IPS-18c (cell line): ENCODE results near the gene LETM1.

Experiments
- H3K4me3 ChIP-seq: 2 replicates; pipeline ENCODE4 v1.7.0; 2013; ENCODE audit warnings: low read depth, mild to moderate bottlenecking, low read length, moderate library complexity; ENCODE audit not compliant: insufficient read depth
- H3K9me3 ChIP-seq: one replicate; pipeline ENCODE4 v1.6.1; 2013; ENCODE audit warnings: mild to moderate bottlenecking, low read length, moderate library complexity; ENCODE audit not compliant: control insufficient read depth, insufficient read depth

LETM1 gene

DNA sequence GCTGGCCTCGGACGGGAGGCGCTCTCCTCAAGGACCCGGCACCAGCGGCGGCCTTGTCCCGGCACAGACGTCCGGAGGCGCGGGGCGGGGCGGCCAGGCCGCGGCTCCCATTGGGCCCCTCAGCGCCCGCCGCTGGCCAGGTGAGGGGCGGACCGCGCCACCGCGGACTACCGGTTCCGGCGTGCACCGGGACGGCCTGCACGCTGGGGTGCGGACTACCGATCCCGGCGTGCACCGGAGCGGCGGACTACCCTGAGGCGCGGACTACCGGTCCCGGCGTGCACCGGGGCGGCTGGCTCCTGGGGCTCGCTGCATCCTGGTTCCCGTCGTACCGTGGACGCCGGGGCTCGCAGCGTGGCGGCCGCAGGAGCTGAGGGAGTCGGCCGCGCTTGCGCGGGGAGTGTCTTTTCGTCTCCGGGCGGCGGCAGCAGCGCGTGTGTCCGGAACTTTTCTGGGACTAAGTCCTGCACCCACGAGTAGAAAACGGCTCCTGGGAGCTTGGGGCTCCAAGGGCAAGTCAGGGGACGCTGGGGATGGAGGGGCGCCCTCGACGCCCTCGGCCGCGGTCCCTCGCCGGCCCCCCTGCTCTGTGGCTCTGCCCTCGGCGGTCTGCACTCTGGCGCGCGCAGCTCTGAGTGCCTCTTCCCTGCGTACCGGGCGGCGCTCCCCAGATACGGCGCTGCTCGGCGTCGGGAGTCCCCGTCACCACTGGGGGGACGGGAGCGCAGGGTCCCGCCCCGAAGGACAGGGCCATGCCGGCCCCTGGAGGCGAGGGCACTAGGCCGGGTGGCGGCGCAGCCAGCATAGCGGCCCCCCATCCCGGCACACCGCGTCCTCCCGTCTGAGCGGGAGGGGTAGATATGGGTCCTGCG lies at the start of gene LETM1:
TSS of gene LETM1 (minus strand) at position 86 of the 872 bp plus-strand sequence. CDS start 206 bp downstream, outside the sequence.
- Histone ChIP-seq H3K9me3 (peaks cover 2% of the 10 kb centered on the region), H3K4me3 (peak within 1 kb of the TSS; percentile 90)

DNA sequence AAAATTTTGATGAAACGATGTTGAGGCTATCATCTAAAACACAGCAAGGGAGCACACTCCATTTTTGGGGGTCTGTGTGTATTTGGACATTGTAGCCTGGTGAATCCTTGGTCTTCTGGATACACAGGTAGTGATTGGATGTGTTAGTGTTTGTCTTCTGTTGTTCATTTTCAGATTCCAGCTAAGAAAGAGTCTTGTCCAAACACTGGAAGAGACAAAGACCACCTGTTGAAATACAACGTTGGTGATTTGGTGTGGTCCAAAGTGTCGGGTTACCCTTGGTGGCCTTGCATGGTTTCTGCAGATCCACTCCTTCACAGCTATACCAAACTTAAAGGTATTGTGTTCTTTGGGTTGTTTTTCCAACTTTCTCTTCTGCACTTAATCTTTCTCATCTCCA lies 48.1 kb upstream of the LETM1 start:
- H3K4me3 ChIP-seq, result no peak overlapping the region
- no peaks in the 10 kb centered on the region for H3K9me3 ChIP-seq

DNA sequence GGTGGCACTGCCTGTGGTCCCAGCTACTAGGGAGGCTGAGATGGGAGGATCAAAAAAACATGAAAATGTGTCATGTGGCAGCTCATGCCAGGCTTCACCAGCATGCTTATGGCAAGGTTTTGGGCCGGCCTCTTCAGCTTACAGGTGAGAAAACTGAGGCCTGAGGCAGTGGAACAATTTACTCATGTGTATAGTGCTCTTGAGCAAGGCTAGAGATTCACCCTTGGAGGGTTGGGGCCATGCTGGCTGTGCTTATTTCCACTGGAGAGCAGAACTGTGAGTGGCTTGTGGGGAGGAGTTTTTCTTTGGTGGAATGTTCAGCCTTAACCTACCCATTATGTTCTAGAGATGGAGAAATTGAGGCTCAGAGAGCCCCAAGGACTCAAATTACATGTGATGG lies 47.1 kb upstream of the LETM1 start:
- Histone ChIP-seq H3K4me3 (no peak overlapping the region), H3K9me3 (no peaks in the 10 kb centered on the region)

DNA sequence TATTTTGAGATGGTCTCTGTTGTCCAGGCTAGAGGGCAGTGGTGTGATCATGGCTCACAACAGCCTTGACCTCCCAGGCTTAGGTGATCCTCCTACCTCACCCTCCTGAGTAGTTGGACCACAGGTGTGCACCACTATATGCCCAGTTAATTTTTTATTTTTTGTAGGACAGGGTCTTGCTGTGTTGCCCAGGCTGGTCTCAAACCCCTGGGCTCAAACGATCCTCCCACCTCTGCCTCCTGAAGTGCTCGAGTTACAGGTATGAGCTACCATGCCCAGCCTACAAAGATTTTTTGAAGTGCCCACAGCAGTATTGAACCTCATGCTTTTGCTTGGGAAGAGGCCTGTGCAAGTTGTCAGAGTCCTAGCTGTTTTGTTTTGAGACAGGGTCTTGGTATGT lies 46.3 kb upstream of the LETM1 start:
- Histone ChIP-seq H3K4me3 (no peak overlapping the region), H3K9me3 (no peaks in the 10 kb centered on the region)

DNA sequence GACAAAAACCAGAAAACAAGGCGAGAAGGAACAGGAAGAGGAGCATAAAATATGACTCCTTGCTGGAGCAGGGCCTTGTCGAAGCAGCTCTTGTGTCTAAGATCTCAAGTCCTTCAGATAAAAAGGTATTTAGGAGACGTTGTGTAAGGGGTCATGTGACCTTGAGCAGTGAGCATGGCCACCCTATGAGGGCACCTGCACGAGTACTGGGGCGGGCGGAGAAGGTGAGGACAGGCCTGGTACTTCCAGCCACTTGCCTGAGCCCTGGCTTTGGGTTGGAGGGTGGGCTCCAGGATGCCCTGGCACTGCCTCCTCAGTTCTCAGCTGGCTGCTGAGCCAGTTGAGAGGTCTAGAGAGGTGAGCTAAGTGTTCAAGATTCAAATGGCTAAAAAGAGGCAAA lies 45.2 kb upstream of the LETM1 start:
- Histone ChIP-seq H3K4me3 (no peak overlapping the region), H3K9me3 (no peaks in the 10 kb centered on the region)

DNA sequence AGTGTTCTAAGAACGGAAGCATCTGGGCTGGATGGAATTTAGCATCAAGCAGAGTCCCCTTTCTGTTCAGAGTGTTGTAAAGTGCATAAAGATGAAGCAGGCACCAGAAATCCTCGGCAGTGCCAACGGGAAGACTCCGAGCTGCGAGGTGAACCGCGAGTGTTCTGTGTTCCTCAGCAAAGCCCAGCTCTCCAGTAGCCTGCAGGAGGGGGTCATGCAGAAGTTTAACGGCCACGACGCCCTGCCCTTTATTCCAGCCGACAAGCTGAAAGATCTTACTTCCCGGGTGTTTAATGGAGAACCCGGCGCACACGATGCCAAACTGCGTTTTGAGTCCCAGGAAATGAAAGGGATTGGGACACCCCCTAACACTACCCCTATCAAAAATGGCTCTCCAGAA lies 44.7 kb upstream of the LETM1 start:
- no peaks in the 10 kb centered on the region for H3K9me3 ChIP-seq
- H3K4me3 ChIP-seq, result no peak overlapping the region

DNA sequence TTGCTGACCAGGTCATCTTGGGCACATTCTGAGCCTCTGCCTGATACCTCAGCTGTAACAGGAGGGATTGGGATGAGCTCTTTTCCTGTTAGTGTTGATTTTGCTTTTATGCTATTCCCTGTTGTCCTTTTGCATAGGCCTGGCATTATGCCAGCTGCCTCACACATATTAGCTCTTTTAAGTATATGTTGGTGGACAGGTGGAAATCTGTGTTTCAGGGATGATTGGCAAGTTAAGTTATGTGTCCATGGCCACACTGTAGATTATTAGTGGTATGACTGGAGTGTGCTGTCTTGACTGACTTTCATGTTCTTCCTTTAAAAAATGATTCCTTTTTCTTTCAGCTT lies 44.1 kb upstream of the LETM1 start:
- H3K4me3 ChIP-seq, result no peak overlapping the region

DNA sequence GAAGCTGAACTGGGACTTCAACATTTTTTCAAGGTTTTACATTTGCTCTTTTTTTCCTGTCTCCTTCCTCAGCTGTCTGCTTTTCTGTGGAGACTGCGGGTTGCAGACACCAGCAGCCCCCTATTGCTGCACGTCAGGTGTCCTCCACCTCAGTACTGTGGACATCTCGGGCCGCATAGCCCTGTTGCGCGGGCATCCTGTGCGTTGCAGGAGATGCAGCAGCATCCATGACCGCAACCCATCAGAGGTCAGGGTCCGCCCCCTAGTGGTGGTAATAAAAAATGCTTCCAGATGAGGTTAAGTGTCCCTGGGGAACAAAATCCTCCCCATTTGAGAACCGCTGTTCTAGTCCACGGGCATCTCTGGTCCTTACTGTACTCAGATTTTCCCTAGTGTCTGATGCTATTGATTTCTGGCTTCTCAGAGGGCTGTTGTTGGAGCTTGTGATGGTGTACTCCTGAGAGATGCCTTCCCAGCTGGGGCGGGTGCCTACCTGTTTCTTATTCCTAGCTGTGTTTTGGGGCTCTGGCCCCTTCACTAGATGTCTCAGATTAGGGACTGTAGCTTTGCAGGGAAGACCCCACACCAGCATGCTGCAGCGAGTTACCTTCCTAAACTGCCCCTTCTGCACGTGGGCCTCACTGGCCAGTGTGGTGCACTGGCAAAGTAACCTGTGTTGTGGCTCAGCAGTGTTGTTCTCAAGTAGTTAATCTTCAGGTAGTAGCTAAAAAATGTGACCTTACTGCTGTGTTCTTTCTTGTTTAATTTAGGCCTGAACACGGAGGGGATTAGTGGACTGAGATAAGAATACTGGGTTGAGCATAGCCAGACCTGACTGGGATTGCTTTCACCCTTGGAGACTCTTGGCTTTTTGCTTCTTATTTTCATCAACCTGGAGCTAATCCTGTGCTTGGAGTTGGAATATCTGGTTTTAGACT lies 43.5 kb upstream of the LETM1 start:
- H3K4me3 ChIP-seq, result no peak overlapping the region
- no peaks in the 10 kb centered on the region for H3K9me3 ChIP-seq

More for the DNA sequence above, 44.1 kb upstream of the LETM1 start:
- no peaks in the 10 kb centered on the region for H3K9me3 ChIP-seq

DNA sequence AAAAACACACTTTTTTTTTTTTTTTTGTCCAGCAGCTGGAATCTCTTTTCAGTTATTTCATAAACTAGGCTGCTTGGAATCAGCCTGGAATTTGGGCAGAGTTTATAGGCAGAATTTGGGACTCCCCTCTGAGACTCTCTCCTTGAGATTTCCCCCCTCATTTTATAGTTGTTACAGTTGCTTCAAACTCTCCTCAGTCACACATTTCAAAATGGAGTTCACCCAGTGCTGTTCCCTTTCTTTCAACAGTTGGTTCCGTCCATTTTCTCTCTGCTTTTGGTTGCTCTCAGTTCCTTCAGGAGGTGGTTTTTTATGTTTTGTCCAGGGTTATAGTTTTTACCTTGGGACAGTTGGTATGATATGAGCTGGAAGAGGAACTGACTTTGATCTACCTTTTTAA lies 42.7 kb upstream of the LETM1 start:
- Histone ChIP-seq H3K4me3 (no peak overlapping the region), H3K9me3 (no peaks in the 10 kb centered on the region)

DNA sequence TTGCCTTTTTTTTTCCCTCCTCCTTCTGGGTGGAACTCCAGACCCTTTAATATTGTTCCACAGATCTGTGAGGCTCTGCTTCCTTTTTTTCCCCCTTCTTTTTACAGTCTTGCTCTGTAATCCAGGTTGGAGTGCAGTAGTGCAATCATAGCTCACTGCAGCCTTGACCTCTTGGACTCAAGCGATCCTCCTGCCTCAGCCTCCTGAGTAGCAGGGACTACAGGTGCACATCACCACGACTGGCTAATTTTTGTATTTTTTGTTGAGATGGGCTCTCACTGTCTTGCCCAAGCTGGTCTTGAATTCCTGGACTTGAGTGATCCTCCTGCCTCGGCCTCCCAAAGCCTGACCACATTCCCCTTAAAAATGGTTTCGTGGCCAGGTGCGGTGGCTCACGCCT lies 42.1 kb upstream of the LETM1 start:
- no peak overlapping the region for H3K4me3 ChIP-seq
- H3K9me3 ChIP-seq, result no peaks in the 10 kb centered on the region

DNA sequence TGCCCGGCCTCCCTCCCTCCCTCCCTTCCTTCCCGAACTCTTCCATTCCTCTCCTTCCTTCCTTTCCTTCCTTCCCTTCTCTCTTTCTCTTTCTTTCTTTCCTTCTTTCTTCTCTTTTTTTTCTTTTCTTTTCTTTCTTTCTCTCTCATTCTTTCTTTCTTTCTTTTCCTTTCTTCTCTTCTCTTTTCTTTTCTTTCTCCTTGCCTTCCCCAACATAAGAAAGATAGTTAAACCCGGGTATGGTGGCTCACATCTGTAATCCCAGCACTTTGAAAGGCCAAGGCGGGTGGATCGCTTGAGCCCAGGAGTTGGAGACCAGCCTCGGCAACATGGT lies 40.7 kb upstream of the LETM1 start:
- H3K9me3 ChIP-seq, result no peaks in the 10 kb centered on the region

DNA sequence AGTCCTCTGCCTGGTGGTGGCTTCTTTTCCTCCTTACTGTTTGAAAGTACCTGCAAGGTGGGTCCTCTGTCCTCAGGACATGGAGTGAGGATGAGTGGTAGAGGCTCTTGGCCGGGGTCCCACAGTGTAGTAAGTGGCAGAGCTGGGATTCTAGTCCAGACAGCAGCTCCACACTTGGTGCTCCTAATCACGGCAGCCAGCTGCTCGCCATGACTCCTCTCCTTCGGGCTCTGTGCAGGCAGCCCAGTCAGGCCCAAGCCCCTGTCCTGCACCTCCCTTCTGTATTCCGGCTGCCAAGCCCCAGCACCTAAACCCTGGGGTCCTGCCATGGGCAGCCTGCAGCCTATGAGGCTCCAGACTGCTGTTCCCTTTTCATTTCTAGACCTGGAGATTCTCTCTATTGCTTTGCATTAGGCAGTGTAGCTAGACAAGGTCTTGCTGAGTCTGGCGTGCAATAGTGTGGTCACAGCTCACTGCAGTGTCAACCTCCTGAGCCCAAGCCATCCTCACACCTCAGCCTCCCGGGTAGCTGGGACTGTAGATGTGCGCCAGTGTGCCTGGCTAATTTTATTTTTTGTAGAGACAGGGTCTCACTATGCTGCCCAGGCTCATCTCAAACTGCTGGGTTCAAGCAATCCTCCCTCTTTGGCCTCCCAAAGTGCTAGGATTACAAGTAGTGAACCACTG lies 40.2 kb upstream of the LETM1 start:
- Histone ChIP-seq H3K9me3 (no peaks in the 10 kb centered on the region), H3K4me3 (no peak overlapping the region)

More for the DNA sequence above, 40.7 kb upstream of the LETM1 start:
- no peak overlapping the region for H3K4me3 ChIP-seq

DNA sequence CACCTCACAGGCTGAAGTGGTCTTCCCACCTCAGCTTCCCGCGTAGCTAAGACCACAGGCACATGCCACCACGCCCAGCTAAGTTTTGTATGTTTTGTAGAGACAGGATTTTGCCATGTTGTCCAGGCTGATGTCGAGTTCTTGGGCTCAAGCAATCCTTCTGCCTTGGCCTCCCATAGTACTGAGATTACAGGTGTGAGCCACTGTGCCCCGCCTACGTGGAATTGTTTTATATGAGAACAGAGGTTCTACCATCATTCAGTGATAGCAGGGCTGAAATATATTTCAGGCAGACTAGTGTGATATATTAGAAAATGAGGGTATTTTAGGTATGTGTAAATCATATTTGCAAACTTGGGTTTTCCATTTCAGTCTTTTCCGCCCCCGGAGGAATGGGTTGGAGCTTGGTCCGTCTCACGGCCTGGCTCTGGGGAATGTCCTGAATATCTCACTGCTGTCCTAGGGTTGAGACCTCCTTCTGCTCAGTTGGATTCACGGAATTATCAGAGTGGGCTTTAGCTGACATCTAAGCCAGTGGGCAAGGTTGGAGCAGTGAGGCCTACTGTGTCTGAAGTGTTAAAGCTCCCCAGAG lies 35.1 kb upstream of the LETM1 start:
- Histone ChIP-seq H3K4me3 (no peak overlapping the region), H3K9me3 (no peaks in the 10 kb centered on the region)

DNA sequence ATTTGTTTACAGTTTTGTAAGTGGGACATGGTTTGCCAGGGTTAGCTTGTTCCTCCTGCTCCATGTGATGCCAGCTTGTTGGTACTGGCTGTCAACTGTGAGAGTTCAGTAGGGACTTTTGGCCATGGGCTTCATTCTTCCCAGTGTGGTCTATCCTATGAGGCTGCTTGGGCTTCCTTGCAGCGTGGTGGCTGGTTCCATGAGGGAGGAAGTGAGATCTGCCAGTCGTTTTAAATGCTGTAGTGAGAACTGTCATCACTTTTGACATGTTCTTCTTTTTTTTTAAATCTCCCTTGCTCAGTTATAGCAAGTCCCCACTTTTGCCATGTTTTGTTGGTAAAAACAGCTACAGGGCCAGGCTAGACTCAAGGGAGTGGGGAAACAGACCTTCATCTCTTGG lies 31.1 kb upstream of the LETM1 start:
- Histone ChIP-seq H3K9me3 (no peaks in the 10 kb centered on the region), H3K4me3 (no peak overlapping the region)

DNA sequence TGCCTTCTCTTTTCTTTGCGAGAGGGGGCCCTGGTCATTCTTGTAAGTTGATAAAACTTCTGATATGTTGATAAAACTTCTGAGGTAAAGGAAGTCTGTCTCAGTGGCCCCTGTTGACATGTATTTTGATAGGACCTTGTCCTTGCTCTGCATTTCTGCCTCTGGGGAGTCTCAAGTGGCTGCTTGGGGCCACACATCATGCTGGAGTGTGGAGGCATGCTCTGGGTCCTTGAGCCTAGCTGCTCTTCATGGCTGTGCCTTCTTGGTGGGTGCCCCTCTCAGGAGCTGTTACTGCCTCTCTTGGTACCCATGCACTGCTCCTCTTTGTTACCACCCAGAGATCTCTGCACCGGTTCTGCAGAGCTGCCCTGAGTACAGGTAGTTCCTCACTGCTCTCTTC lies 29.5 kb upstream of the LETM1 start:
- no peak overlapping the region for H3K4me3 ChIP-seq
- no peaks in the 10 kb centered on the region for H3K9me3 ChIP-seq

DNA sequence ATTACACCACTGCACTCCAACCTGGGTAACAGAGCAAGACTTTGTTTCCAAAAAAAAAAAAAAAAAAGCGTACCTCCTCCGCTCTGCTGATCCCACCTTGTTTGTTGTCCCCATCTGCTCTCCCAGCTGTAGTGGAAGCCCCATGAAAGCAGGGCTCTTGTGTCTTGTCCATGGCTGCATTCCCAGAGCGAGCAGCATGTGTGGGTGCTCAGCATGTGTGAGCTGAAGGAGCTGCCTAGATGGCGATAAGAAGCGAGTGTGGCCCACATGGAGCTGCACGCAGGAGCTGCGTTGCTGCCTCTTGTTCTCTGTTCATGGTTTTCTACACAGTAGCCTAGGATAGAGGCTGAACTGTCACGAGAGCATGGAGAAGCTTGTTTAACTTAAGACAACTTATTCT lies 27.6 kb upstream of the LETM1 start:
- H3K9me3 ChIP-seq, result no peaks in the 10 kb centered on the region

DNA sequence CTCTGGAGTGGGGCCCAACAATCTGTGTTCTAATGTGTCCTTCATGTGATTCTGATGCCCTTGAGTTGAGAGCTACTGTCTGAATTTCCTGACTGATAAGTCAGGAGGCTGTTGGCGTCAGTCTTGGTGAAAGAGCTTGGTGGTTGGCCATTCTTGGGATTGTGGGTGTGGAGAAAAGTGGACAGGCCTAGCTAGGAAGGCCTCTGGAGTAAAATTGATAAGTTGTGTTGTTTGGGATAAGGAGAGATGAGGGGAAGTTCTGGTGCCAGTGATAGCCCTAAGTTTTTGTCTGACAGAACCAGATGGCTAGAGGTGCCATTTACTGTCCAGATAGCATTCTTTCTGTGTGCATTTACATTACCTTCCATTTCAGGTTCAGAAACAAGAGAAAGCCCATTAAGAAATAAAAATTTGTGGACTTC lies 26.9 kb upstream of the LETM1 start:
- Histone ChIP-seq H3K9me3 (no peaks in the 10 kb centered on the region), H3K4me3 (no peak overlapping the region)

More for the DNA sequence above, 27.6 kb upstream of the LETM1 start:
- no peak overlapping the region for H3K4me3 ChIP-seq
